NCI-H748 (cell line): ENCODE results near the gene POLDIP3.
"Not testable (repeated sequence)": the region's sequence is repeated elsewhere in the genome, so short reads cannot be mapped to it uniquely, and the experiment has no call there.

Experiments
- DNase-seq: peaks from one replicate; lab custom pipeline; 2025; ENCODE audit not compliant: unreplicated experiment; lab: John Stamatoyannopoulos, UW

POLDIP3 gene

GRCh38 chr22:42561856-42562255 is 52.8 kb downstream of the POLDIP3 start:
- DNase-seq: no peak

- peak; percentile 38 for DNase-seq
Observed at GRCh38 chr22:42560781-42561180, 53.9 kb downstream of the POLDIP3 start.

- DNase-seq: no peak
Observed at GRCh38 chr22:42560381-42560780, 54.3 kb downstream of the POLDIP3 start.

GRCh38 chr22:42553475-42554361 is 61.0 kb downstream of the POLDIP3 start, which contains the start of gene SERHL2:
TSS of gene SERHL2 (plus strand) at chr22:42553956. CDS start at chr22:42554021, 65 bp downstream.
- peak; percentile 81 for DNase-seq

- DNase-seq: not testable (repeated sequence)
Observed at GRCh38 chr22:42552294-42552647, 62.4 kb downstream of the POLDIP3 start.

GRCh38 chr22:42549331-42550060 is 65.2 kb downstream of the POLDIP3 start:
- DNase-seq: no peak

- DNase-seq: no peak
Observed at GRCh38 chr22:42548597-42549330, 65.9 kb downstream of the POLDIP3 start.

- not testable (repeated sequence) for DNase-seq
Observed at GRCh38 chr22:42548126-42548525, 66.6 kb downstream of the POLDIP3 start.

GRCh38 chr22:42547562-42547961 is 67.1 kb downstream of the POLDIP3 start:
- no peak for DNase-seq

GRCh38 chr22:42544686-42545085 is 70.0 kb downstream of the POLDIP3 start:
- peak; percentile 11 for DNase-seq

GRCh38 chr22:42539236-42539771 is 75.4 kb downstream of the POLDIP3 start:
- not testable (repeated sequence) for DNase-seq

- not testable (repeated sequence) for DNase-seq
Observed at GRCh38 chr22:42537199-42537831, 77.4 kb downstream of the POLDIP3 start.

- DNase-seq: not testable (repeated sequence)
Observed at GRCh38 chr22:42536634-42537033, 78.0 kb downstream of the POLDIP3 start.

- no peak for DNase-seq
Observed at GRCh38 chr22:42536166-42536565, 78.5 kb downstream of the POLDIP3 start.

GRCh38 chr22:42535082-42535731 is 79.5 kb downstream of the POLDIP3 start:
- not testable (repeated sequence) for DNase-seq
